GM18951 (cell line): ENCODE measurements around the gene GEMIN7.
A peak's percentile ranks its signal among the peaks of the same experiment; 100 is the strongest.

ENCODE experiments used
- POLR2A ChIP-seq: IDR thresholded peaks from 4 replicates; pipeline ENCODE4 v1.6.1; 2011; ENCODE audit warnings: mild to moderate bottlenecking; ENCODE audit not compliant: insufficient read length, insufficient read depth; ENCODE audit errors: extremely low read depth
- in situ Hi-C: fragments of 300-500 bp; cut with MboI; formaldehyde crosslinking; loops from one replicate; pipeline ENCODE4 v1.12.0; 2022; ENCODE audit warnings: low sequenced_read_pairs, mixed read lengths, inconsistent platforms; ENCODE audit not compliant: unreplicated experiment

The GEMIN7 gene

GRCh38 chr19:45090034-45090433 is 11.0 kb downstream of the GEMIN7 start:
- in situ Hi-C loops, result no loop called here
- TF ChIP-seq POLR2A, result no peak

- TF ChIP-seq POLR2A, result no peak
- in situ Hi-C loops, result no loop called here
Measured at GRCh38 chr19:45090606-45091005, 11.5 kb downstream of the GEMIN7 start.

- peak; percentile 70 for TF ChIP-seq POLR2A
- in situ Hi-C loops, result no loop called here
Measured at GRCh38 chr19:45091031-45091923, 12.2 kb downstream of the GEMIN7 start.

- in situ Hi-C loops, result no loop called here
- TF ChIP-seq POLR2A, result peak; percentile 60
Measured at GRCh38 chr19:45092747-45093678, 14.0 kb downstream of the GEMIN7 start, which contains the start of gene PPP1R37. Gene PPP1R37 (plus strand): TSS chr19:45093179. CDS start chr19:45093326, 147 bp downstream.

GRCh38 chr19:45094137-45094536 is 15.1 kb downstream of the GEMIN7 start:
- in situ Hi-C loops, result no loop called here
- TF ChIP-seq POLR2A, result no peak

GRCh38 chr19:45094707-45095106 is 15.6 kb downstream of the GEMIN7 start:
- in situ Hi-C loops, result no loop called here
- TF ChIP-seq POLR2A, result no peak

GRCh38 chr19:45095496-45096413 is 16.7 kb downstream of the GEMIN7 start:
- TF ChIP-seq POLR2A, result no peak
- in situ Hi-C loops, result no loop called here

GRCh38 chr19:45096700-45097099 is 17.6 kb downstream of the GEMIN7 start:
- in situ Hi-C loops, result no loop called here
- no peak for TF ChIP-seq POLR2A

GRCh38 chr19:45097450-45097775 is 18.4 kb downstream of the GEMIN7 start:
- TF ChIP-seq POLR2A, result no peak
- in situ Hi-C loops, result no loop called here

GRCh38 chr19:45097776-45098520 is 18.9 kb downstream of the GEMIN7 start:
- TF ChIP-seq POLR2A, result no peak
- in situ Hi-C loops, result no loop called here

GRCh38 chr19:45098521-45099466 is 19.7 kb downstream of the GEMIN7 start:
- in situ Hi-C loops, result no loop called here
- TF ChIP-seq POLR2A, result no peak
